SU-DHL-6 (cell line): ENCODE results near the gene TNPO2.

ENCODE experiments used
- H2AFZ ChIP-seq: fragments of 200-600 bp; sonication (generic); 2 replicates; pipeline ENCODE4 v1.6.1; 2014; ENCODE audit warnings: low read depth, mild to moderate bottlenecking, moderate library complexity, mixed read lengths, antibody characterized with exemption, low read length; ENCODE audit not compliant: severe bottlenecking
- H3F3A ChIP-seq: fragments of 200-600 bp; shearing (Covaris generic); 2 replicates; pipeline ENCODE4 v1.6.0; 2016; ENCODE audit warnings: antibody characterized with exemption, mild to moderate bottlenecking; ENCODE audit not compliant: insufficient read depth
- H3K27ac ChIP-seq: fragments of 200-600 bp; sonication (generic); 2 replicates; pipeline ENCODE4 v1.5.1; 2016; ENCODE audit warnings: low read depth, mild to moderate bottlenecking, low read length, moderate library complexity, mixed read lengths
- H3K27me3 ChIP-seq: fragments of 200-600 bp; sonication (generic), shearing (Covaris generic); 2 replicates; pipeline ENCODE4 v1.6.0; 2014; ENCODE audit warnings: mild to moderate bottlenecking, low read length
- H3K36me3 ChIP-seq: fragments of 200-600 bp; sonication (generic); 2 replicates; pipeline ENCODE4 v1.6.1; 2014; ENCODE audit warnings: mild to moderate bottlenecking, low read length, mixed read lengths
- H3K4me2 ChIP-seq: fragments of 300-600, 200-600 bp; shearing (Covaris generic), sonication (generic); 2 replicates; pipeline ENCODE4 v1.6.0; 2014; ENCODE audit warnings: low read length, low read depth, mild to moderate bottlenecking; ENCODE audit not compliant: poor library complexity, severe bottlenecking
- H3K4me3 ChIP-seq: fragments of 200-600 bp; sonication (generic); 2 replicates; pipeline ENCODE4 v1.5.1; 2014; ENCODE audit warnings: antibody characterized with exemption, low read length, mild to moderate bottlenecking, mixed read lengths; ENCODE audit not compliant: insufficient read depth, poor library complexity, severe bottlenecking
- H3K79me2 ChIP-seq: fragments of 200-600 bp; sonication (generic); 2 replicates; pipeline ENCODE4 v1.6.1; 2014; ENCODE audit warnings: mild to moderate bottlenecking, low read length, moderate library complexity; ENCODE audit not compliant: insufficient read depth
- H3K9ac ChIP-seq: fragments of 200-600 bp; sonication (generic); 2 replicates; pipeline ENCODE4 v1.7.0; 2014; ENCODE audit warnings: mild to moderate bottlenecking, low read length
- H3K9me2 ChIP-seq: fragments of 200-600 bp; sonication (generic); replicated peaks from 2 replicates; pipeline ENCODE4 v1.6.1; 2014; ENCODE audit warnings: low read length; ENCODE audit not compliant: insufficient read depth
- H3K9me3 ChIP-seq: fragments of 200-600 bp; sonication (generic); 2 replicates; pipeline ENCODE4 v1.6.1; 2014; ENCODE audit warnings: low read length, mixed read lengths; ENCODE audit not compliant: insufficient read depth
- H4K20me1 ChIP-seq: fragments of 200-600 bp; sonication (generic); 2 replicates; pipeline ENCODE4 v1.6.1; 2014; ENCODE audit warnings: low read depth, mild to moderate bottlenecking, antibody characterized with exemption, low read length, moderate library complexity, mixed read lengths
- CTCF ChIP-seq: fragments of 200-600 bp; sonication (generic); IDR thresholded peaks from one replicate; pipeline ENCODE4 v1.5.1; 2017; ENCODE audit warnings: antibody characterized with exemption, mild to moderate bottlenecking, low read length, moderate library complexity; ENCODE audit not compliant: insufficient read depth, poor library complexity, severe bottlenecking
- EZH2phosphoT487 ChIP-seq: fragments of 200-600 bp; sonication (generic), shearing (Covaris generic); conservative IDR thresholded peaks from 2 replicates; pipeline ENCODE4 v1.6.1; 2018; ENCODE audit warnings: mild to moderate bottlenecking, antibody characterized with exemption, low read length, moderate library complexity, mixed read lengths

TNPO2 gene

GRCh38 chr19:12668932-12669269 is 54.8 kb downstream of the TNPO2 start:
- Histone ChIP-seq H3K27me3 (no peaks in the 10 kb centered on the region), H3K4me2 (peak overlapping the region; percentile 66), H3K36me3 (no peaks in the 10 kb centered on the region), H3K9me3 (no peaks in the 10 kb centered on the region), H3F3A (peaks cover 7% of the 10 kb centered on the region; the same call in 1 of the 2 replicates), H3K9me2 (no peaks in the 10 kb centered on the region), H3K9ac (peak overlapping the region; percentile 81), H3K79me2 (peaks cover 46% of the 10 kb centered on the region), H3K27ac (peak overlapping the region; percentile 82; the same call in 1 of the 2 replicates), H3K4me3 (peak overlapping the region; percentile 81), H2AFZ (peak overlapping the region; percentile 85), H4K20me1 (no peaks in the 10 kb centered on the region)
- TF ChIP-seq EZH2phosphoT487 (no peak), CTCF (no peak)

DNA sequence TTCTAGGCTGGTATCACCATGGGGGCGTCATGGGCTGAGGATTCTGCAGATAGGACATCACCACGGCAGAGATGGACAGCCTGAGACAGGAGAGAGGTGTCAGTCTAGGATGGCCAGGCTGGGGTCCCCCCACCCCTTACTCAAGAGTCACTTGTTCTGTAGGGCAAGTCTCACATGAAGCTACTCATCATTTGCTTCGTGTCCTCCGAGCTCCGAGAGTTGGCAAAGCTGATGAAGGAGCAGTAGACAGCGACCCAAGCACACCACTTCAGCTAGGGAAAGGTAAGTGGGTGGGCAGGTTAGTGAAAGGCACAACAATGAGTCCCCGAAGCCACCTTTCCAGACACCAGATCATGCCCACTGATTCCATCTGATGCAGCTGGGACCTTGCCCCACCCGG is 55.4 kb downstream of the TNPO2 start:
- peak overlapping the region; percentile 66 for H3K4me2 ChIP-seq
- TF ChIP-seq CTCF (no peak), EZH2phosphoT487 (no peak)
- H3K27me3 ChIP-seq, result no peaks in the 10 kb centered on the region
- peaks cover 46% of the 10 kb centered on the region for H3K79me2 ChIP-seq
- H3K9me3 ChIP-seq, result no peaks in the 10 kb centered on the region
- no peaks in the 10 kb centered on the region for H3K9me2 ChIP-seq
- H3K27ac ChIP-seq, result no peak overlapping the region
- no peaks in the 10 kb centered on the region for H4K20me1 ChIP-seq
- peak overlapping the region; percentile 81 for H3K4me3 ChIP-seq
- no peak overlapping the region for H2AFZ ChIP-seq
- no peaks in the 10 kb centered on the region; the same call in 1 of the 2 replicates for H3K36me3 ChIP-seq
- peaks cover 7% of the 10 kb centered on the region; the same call in 1 of the 2 replicates for H3F3A ChIP-seq
- H3K9ac ChIP-seq, result peak overlapping the region; percentile 81

- Histone ChIP-seq H3K4me3 (no peak overlapping the region), H3K27ac (no peak overlapping the region), H3K4me2 (peak overlapping the region; percentile 66), H3K79me2 (peaks cover 46% of the 10 kb centered on the region), H4K20me1 (no peaks in the 10 kb centered on the region), H2AFZ (no peak overlapping the region), H3K36me3 (no peaks in the 10 kb centered on the region; the same call in 1 of the 2 replicates), H3F3A (peaks cover 7% of the 10 kb centered on the region; the same call in 1 of the 2 replicates), H3K9me3 (no peaks in the 10 kb centered on the region), H3K9me2 (no peaks in the 10 kb centered on the region), H3K27me3 (no peaks in the 10 kb centered on the region), H3K9ac (peak overlapping the region; percentile 81)
- TF ChIP-seq CTCF, result no peak
- TF ChIP-seq EZH2phosphoT487, result no peak
Measured at GRCh38 chr19:12667731-12668302, 55.9 kb downstream of the TNPO2 start.
